Fibroblast of lung (primary cell): ENCODE measurements around the gene CFAP77. TPM values are rescaled to one million over a fixed set of nuclear protein-coding genes. Genes with fewer than 3 reads are reported as not detected.

Experiments
- DNase-seq, 2 donors: peaks; one replicate each; pipeline versions ENCODE4 v3.0.0 to v3.0.0-alpha.2; 2010; ENCODE audit warnings: low read depth in 2 of 2
- H2AFZ ChIP-seq: 2 replicates; pipeline ENCODE4 v1.5.1; 2012; ENCODE audit warnings: low read length, control low read depth, inconsistent platforms
- H3K27ac ChIP-seq: 2 replicates; pipeline ENCODE4 v1.5.1; 2011; ENCODE audit warnings: low read length, control low read depth; ENCODE audit not compliant: insufficient read depth
- H3K27me3 ChIP-seq: 2 replicates; pipeline ENCODE4 v1.5.1; 2011; ENCODE audit warnings: mild to moderate bottlenecking, low read length; ENCODE audit not compliant: control insufficient read depth, insufficient read depth
- H3K36me3 ChIP-seq: 2 replicates; pipeline ENCODE4 v1.5.1; 2011; ENCODE audit warnings: low read length; ENCODE audit not compliant: control insufficient read depth, insufficient read depth
- H3K4me1 ChIP-seq: 2 replicates; pipeline ENCODE4 v1.5.1; 2011; ENCODE audit warnings: low read length; ENCODE audit not compliant: control insufficient read depth, insufficient read depth; ENCODE audit errors: extremely low read depth
- H3K4me2 ChIP-seq: 2 replicates; pipeline ENCODE4 v1.5.1; 2011; ENCODE audit warnings: low read length, control low read depth; ENCODE audit not compliant: insufficient read depth; ENCODE audit errors: extremely low read depth
- H3K4me3 ChIP-seq, 4 experiments: fragments of 200-600 bp in 1 of 4; sonication (generic) in 1 of 4; replicated peaks in 1 of 4; 2 replicates each; pipeline ENCODE4 v1.5.1; 2011 to 2016; ENCODE audit warnings: low read length in 4 of 4, low read depth in 3 of 4, mild to moderate bottlenecking in 3 of 4, control low read depth in 2 of 4, inconsistent platforms in 1 of 4, mixed read lengths in 1 of 4; ENCODE audit not compliant: insufficient read depth in 1 of 4; ENCODE audit errors: control extremely low read depth in 1 of 4
- H3K79me2 ChIP-seq: 2 replicates; pipeline ENCODE4 v1.5.1; 2012; ENCODE audit warnings: mild to moderate bottlenecking, low read length, inconsistent platforms; ENCODE audit not compliant: control insufficient read depth, insufficient read depth
- H3K9ac ChIP-seq: 2 replicates; pipeline ENCODE4 v1.5.1; 2011; ENCODE audit warnings: mild to moderate bottlenecking, low read length, control low read depth; ENCODE audit not compliant: insufficient read depth
- H3K9me3 ChIP-seq: 2 replicates; pipeline ENCODE4 v1.5.1; 2012; ENCODE audit warnings: low read depth, low read length; ENCODE audit not compliant: control insufficient read depth, insufficient read depth
- H4K20me1 ChIP-seq: 2 replicates; pipeline ENCODE4 v1.5.1; 2011; ENCODE audit warnings: low read length; ENCODE audit not compliant: control insufficient read depth, insufficient read depth; ENCODE audit errors: extremely low read depth
- CTCF ChIP-seq, 2 donors: IDR thresholded peaks in 1 of 2; conservative IDR thresholded peaks in 1 of 2; 1 replicate in 1 of 2; 2 replicates in 1 of 2; pipeline ENCODE4 v1.5.1; 2011 to 2012; ENCODE audit warnings: low read length in 2 of 2, control low read depth in 1 of 2, inconsistent platforms in 1 of 2, low read depth in 1 of 2, mild to moderate bottlenecking in 1 of 2
- EZH2 ChIP-seq: IDR thresholded peaks from 2 replicates; pipeline ENCODE4 v1.5.1; 2012; ENCODE audit warnings: low read length, control low read depth, mild to moderate bottlenecking; ENCODE audit errors: missing control alignments
- polyA plus RNA-seq, 2 donors: library from polyadenylated mRNA; depleted of rRNA in 1 of 2; stranded (reverse) in 1 of 2; unstranded in 1 of 2; fragments of >200 nt; gene quantifications; 2 replicates each; pipeline ENCODE4 v1.2.1, GENCODE V29; 2011 to 2012; ENCODE audit warnings: missing spikeins in 1 of 2
- total RNA-seq: library from RNA; depleted of rRNA; stranded (reverse); fragments of >200 nt; gene quantifications from 2 replicates; pipeline ENCODE4 v1.2.1, GENCODE V29; 2014

The CFAP77 gene
- total and polyA plus RNA-seq, 2 donors (not counting 1 experiment from before 2014, with no cell fraction given): not detected

GRCh38 chr9:132406554-132407122, 3.4 kb upstream of the CFAP77 start, which contains the start of gene TTF1:
TTF1 (minus strand) TSS chr9:132406840; CDS start chr9:132402821, 4,019 bp downstream.
- Histone ChIP-seq H3K9me3 (no peaks in the 10 kb centered on the region), H2AFZ (peak within 1 kb of the TSS; percentile 98), H3K36me3 (no peaks in the 10 kb centered on the region), H3K27ac (peak within 1 kb of the TSS; percentile 70), H4K20me1 (no peaks in the 10 kb centered on the region), H3K4me2 (peak within 1 kb of the TSS; percentile 97), H3K79me2 (peaks cover 17% of the 10 kb centered on the region), H3K27me3 (peaks cover 2% of the 10 kb centered on the region), H3K4me3 (peak within 1 kb of the TSS; percentile 71 to 88 (median 78)), H3K4me1 (peaks cover 6% of the 10 kb centered on the region), H3K9ac (peak within 1 kb of the TSS; percentile 48)
- TF ChIP-seq CTCF (conservative IDR thresholded peaks at IDR 0.05 in 1 of 2, IDR thresholded peaks at IDR 0.05 in 1 of 2; ENCODE audit: low read depth in 1 of 2, low read length in 2 of 2) (no peak), EZH2 (no peak)
- peak; percentile 86 to 90 for DNase-seq

GRCh38 chr9:132407196-132407595, 2.8 kb upstream of the CFAP77 start:
- no peaks in the 10 kb centered on the region for H3K36me3 ChIP-seq
- no peaks in the 10 kb centered on the region for H3K9me3 ChIP-seq
- peak overlapping the region; percentile 82 for H3K4me2 ChIP-seq
- no peak overlapping the region for H3K27ac ChIP-seq
- H3K9ac ChIP-seq: no peak overlapping the region
- peaks cover 17% of the 10 kb centered on the region for H3K79me2 ChIP-seq
- H3K4me3 ChIP-seq: peak overlapping the region in 2 of 4 experiments; percentile 71 to 88
- peaks cover 6% of the 10 kb centered on the region for H3K4me1 ChIP-seq
- peak overlapping the region; percentile 98 for H2AFZ ChIP-seq
- peaks cover 6% of the 10 kb centered on the region for H3K27me3 ChIP-seq
- H4K20me1 ChIP-seq: no peaks in the 10 kb centered on the region
- TF ChIP-seq CTCF (conservative IDR thresholded peaks at IDR 0.05 in 1 of 2, IDR thresholded peaks at IDR 0.05 in 1 of 2; ENCODE audit: low read depth in 1 of 2, low read length in 2 of 2) (no peak), EZH2 (no peak)
- DNase-seq: no peak

GRCh38 chr9:132408521-132408920, 1.5 kb upstream of the CFAP77 start:
- Histone ChIP-seq H3K4me1 (peaks cover 6% of the 10 kb centered on the region), H3K9ac (no peak overlapping the region), H3K4me2 (no peak overlapping the region), H4K20me1 (no peaks in the 10 kb centered on the region), H3K79me2 (peaks cover 17% of the 10 kb centered on the region), H2AFZ (no peak overlapping the region), H3K27ac (no peak overlapping the region), H3K27me3 (peaks cover 9% of the 10 kb centered on the region), H3K4me3 (no peak overlapping the region), H3K36me3 (no peaks in the 10 kb centered on the region), H3K9me3 (no peaks in the 10 kb centered on the region)
- TF ChIP-seq EZH2 (no peak), CTCF (conservative IDR thresholded peaks at IDR 0.05 in 1 of 2, IDR thresholded peaks at IDR 0.05 in 1 of 2; ENCODE audit: low read depth in 1 of 2, low read length in 2 of 2) (no peak)
- DNase-seq: no peak
